ENCODE measurements around the gene NAA30. TPM values are rescaled to one million over a fixed set of nuclear protein-coding genes. Genes with fewer than 3 reads are reported as not detected.

The NAA30 gene
- total and polyA plus RNA-seq, 9 of the 15 experiments (the other 6 are each of a cell fraction or from before 2014, with no cell fraction given), result 2.2 to 8.0 (median 6.9) TPM

- no peak overlapping the region for H2AFZ ChIP-seq (ENCODE audit: low read depth, low read length)
- H3K4me2 ChIP-seq (ENCODE audit: insufficient read depth, low read length), result no peak overlapping the region
- no peaks in the 10 kb centered on the region for H3K9me3 ChIP-seq (replicated peaks; ENCODE audit: control insufficient read depth, insufficient read depth, low read depth, low read length)
- ChIA-PET POLR2A (no interaction called here), CTCF (ENCODE audit: low intra/inter-chr PET ratio) (no interaction called here)
- no peak overlapping the region for H3K27ac ChIP-seq (ENCODE audit: extremely low read depth, low read depth, low read length)
- intact Hi-C loops (cut with micrococcal nuclease), result no loop called here
- no peaks in the 10 kb centered on the region for H4K20me1 ChIP-seq (replicated peaks; ENCODE audit: control insufficient read depth, insufficient read depth, low read length)
- in situ Hi-C loops (cut with MboI), result no loop called here
- H3K36me3 ChIP-seq (ENCODE audit: control insufficient read depth, insufficient read depth, low read length), result no peaks in the 10 kb centered on the region
- no peak overlapping the region for H3K4me3 ChIP-seq
- BruUV-seq (replicated peaks), result no TSS peak
- no peaks in the 10 kb centered on the region for H3K79me2 ChIP-seq (ENCODE audit: control insufficient read depth, insufficient read depth, low read length)
- no peak for DNase-seq (ENCODE audit: extremely low read depth in 1 of 4, low spot score in 3 of 4)
- H3K27me3 ChIP-seq (ENCODE audit: control insufficient read depth in 2 of 2, insufficient read depth in 2 of 2, low read length in 2 of 2), result peaks cover 0 to 5% of the 10 kb centered on the region in 2 experiments; a peak in 1 of 5 replicates
- WGBS (ENCODE audit: insufficient coverage, low coverage, missing lambda C conversion rate), result 0% methylated on average over 4 of the region's 4 CpGs
- H3K9me1 ChIP-seq (ENCODE audit: control insufficient read depth, insufficient read depth, low read length), result no peaks in the 10 kb centered on the region
- ATAC-seq, result no peak
- H3K9ac ChIP-seq (ENCODE audit: insufficient read depth in 1 of 2, low read depth in 2 of 2, low read length in 2 of 2), result no peak overlapping the region
- FAIRE-seq, result no peak
- no peaks in the 10 kb centered on the region for H3K4me1 ChIP-seq (replicated peaks in 1 of 2; ENCODE audit: control insufficient read depth in 2 of 2, insufficient read depth in 2 of 2, low read length in 2 of 2)
- TF ChIP-seq EWSR1 (IDR thresholded peaks at IDR 0.05; ENCODE audit: borderline replicate concordance, low read depth, partially characterized antibody), result no peak
- TF ChIP-seq U2AF2 (optimal IDR thresholded peaks at IDR 0.05; ENCODE audit: low read depth, low read length), result no peak
- TF ChIP-seq, protein P1, sequence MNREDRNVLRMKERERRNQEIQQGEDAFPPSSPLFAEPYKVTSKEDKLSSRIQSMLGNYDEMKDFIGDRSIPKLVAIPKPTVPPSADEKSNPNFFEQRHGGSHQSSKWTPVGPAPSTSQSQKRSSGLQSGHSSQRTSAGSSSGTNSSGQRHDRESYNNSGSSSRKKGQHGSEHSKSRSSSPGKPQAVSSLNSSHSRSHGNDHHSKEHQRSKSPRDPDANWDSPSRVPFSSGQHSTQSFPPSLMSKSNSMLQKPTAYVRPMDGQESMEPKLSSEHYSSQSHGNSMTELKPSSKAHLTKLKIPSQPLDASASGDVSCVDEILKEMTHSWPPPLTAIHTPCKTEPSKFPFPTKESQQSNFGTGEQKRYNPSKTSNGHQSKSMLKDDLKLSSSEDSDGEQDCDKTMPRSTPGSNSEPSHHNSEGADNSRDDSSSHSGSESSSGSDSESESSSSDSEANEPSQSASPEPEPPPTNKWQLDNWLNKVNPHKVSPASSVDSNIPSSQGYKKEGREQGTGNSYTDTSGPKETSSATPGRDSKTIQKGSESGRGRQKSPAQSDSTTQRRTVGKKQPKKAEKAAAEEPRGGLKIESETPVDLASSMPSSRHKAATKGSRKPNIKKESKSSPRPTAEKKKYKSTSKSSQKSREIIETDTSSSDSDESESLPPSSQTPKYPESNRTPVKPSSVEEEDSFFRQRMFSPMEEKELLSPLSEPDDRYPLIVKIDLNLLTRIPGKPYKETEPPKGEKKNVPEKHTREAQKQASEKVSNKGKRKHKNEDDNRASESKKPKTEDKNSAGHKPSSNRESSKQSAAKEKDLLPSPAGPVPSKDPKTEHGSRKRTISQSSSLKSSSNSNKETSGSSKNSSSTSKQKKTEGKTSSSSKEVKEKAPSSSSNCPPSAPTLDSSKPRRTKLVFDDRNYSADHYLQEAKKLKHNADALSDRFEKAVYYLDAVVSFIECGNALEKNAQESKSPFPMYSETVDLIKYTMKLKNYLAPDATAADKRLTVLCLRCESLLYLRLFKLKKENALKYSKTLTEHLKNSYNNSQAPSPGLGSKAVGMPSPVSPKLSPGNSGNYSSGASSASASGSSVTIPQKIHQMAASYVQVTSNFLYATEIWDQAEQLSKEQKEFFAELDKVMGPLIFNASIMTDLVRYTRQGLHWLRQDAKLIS (CRISPR knock-in tag; IDR thresholded peaks at IDR 0.05), result no peak
- no peak for TF ChIP-seq ZNF184 (CRISPR knock-in tag; IDR thresholded peaks at IDR 0.05)
- TF ChIP-seq NR3C1 (CRISPR knock-in tag; IDR thresholded peaks at IDR 0.05), result no peak
- TF ChIP-seq, protein P2, sequence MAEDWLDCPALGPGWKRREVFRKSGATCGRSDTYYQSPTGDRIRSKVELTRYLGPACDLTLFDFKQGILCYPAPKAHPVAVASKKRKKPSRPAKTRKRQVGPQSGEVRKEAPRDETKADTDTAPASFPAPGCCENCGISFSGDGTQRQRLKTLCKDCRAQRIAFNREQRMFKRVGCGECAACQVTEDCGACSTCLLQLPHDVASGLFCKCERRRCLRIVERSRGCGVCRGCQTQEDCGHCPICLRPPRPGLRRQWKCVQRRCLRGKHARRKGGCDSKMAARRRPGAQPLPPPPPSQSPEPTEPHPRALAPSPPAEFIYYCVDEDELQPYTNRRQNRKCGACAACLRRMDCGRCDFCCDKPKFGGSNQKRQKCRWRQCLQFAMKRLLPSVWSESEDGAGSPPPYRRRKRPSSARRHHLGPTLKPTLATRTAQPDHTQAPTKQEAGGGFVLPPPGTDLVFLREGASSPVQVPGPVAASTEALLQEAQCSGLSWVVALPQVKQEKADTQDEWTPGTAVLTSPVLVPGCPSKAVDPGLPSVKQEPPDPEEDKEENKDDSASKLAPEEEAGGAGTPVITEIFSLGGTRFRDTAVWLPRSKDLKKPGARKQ (CRISPR knock-in tag; IDR thresholded peaks at IDR 0.05), result no peak
- TF ChIP-seq ZNF23 (CRISPR knock-in tag; IDR thresholded peaks at IDR 0.05), result no peak
- TF ChIP-seq SMARCE1 (IDR thresholded peaks at IDR 0.05), result no peak
- TF ChIP-seq, protein P3, sequence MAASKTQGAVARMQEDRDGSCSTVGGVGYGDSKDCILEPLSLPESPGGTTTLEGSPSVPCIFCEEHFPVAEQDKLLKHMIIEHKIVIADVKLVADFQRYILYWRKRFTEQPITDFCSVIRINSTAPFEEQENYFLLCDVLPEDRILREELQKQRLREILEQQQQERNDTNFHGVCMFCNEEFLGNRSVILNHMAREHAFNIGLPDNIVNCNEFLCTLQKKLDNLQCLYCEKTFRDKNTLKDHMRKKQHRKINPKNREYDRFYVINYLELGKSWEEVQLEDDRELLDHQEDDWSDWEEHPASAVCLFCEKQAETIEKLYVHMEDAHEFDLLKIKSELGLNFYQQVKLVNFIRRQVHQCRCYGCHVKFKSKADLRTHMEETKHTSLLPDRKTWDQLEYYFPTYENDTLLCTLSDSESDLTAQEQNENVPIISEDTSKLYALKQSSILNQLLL (CRISPR knock-in tag; IDR thresholded peaks at IDR 0.05; ENCODE audit: borderline replicate concordance), result no peak
- TF ChIP-seq NFIC (IDR thresholded peaks at IDR 0.05), result no peak
- no peak for TF ChIP-seq ATF4 (CRISPR knock-in tag; IDR thresholded peaks at IDR 0.05)
- no peak for TF ChIP-seq HIVEP1 (CRISPR knock-in tag; IDR thresholded peaks at IDR 0.05)
- TF ChIP-seq CBX2 (IDR thresholded peaks at IDR 0.05; ENCODE audit: insufficient read depth, low read length, poor library complexity, severe bottlenecking), result no peak
- TF ChIP-seq KDM2B (CRISPR knock-in tag; IDR thresholded peaks at IDR 0.05), result no peak
- no peak for TF ChIP-seq HMG20B (CRISPR knock-in tag; IDR thresholded peaks at IDR 0.05)
- no peak for TF ChIP-seq HES1 (IDR thresholded peaks at IDR 0.05; ENCODE audit: low read depth)
Measured at GRCh38 chr14:57420033-57420432, 29.6 kb downstream of the NAA30 start.
